GM21381 (cell line): Measurements from ENCODE around the gene ATP2B3.
A peak's percentile ranks its signal among the peaks of the same experiment; 100 is the strongest.

Experiments
- ATAC-seq: cut with Tn5 transposase; IDR thresholded peaks from one replicate; pipeline ENCODE4 v1.9.1; 2021; ENCODE audit warnings: mild to moderate bottlenecking, moderate library complexity; ENCODE audit not compliant: unreplicated experiment

ATP2B3 gene

GRCh38 chrX:153609917-153610835 is 92.7 kb downstream of the ATP2B3 start:
- ATAC-seq = peak; percentile 58

DNA sequence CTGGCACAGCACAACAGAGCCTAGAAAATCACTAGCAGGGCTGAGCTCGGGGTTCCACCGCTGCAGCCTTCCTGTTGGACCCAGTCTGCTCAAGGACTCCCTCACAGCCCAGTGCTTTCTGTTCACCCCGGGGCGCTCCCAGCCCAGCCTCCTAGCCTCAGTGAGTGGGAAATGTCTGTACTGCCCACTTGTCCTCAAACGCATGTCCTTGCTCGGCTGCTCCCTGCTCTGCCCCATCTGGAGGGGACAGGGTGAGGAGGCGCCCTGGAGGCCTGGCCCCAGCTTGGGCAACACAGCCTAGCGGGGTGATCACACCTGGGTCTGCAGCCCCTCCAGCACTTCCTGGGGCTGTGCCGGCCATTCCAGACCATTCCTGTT is 93.4 kb downstream of the ATP2B3 start:
- no peak for ATAC-seq

DNA sequence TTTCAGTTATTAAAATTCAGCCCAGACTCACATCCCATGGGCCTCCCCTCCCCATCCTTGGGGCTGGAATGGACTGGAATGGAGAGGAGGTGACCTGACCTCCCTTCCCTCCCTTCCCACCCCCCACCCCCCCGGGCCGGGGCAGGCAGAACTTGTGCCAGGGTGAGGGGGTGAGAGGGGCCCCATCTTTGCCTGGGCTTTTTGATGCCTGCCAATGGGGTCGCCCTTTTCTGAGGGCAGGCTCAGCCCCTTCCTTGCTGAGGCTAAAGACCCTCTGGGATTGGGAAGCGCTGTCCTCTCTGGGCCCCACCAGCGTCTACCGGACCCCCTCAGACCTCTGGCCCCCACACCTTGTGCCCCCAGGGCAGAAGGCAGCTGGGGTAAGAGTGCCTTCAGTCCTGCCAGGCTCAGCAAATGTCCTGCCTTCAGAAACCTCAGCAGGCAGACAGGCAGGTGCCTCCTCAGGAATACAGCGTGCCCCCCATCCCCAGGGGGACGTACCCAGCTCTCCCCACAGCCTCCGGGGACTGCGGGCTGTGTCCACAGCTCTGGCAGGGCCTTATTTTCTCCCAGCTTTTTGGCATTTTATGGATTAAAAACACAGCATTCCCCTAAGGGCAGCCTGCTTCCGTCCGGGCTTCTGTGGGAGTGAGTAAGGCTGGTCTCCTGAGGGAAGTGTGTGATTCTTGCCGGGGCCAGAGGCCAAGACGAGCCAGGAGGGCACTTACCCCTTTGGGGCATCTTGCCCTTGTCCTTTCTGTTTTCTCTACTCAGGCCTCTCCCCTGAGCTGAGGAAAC is 94.1 kb downstream of the ATP2B3 start:
- ATAC-seq = no peak

DNA sequence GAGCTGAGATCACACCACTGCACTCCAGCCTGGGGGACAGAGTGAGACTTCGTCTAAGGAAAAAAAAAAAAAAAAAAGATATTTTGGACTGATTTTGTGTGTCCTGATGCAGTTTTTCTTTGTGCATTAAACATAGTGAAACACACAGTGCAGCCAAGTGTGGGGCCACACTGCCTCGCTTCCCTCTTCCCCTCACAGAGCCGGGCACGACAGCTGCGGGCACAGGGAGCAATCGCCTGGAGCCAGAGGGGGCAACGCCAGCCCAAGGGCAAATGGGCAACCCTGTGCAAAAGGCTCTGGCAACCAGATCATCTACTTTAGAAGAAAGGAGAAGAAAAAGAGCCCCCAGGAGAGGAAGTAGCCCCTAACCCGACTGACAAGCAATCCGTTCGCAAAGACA is 95.0 kb downstream of the ATP2B3 start:
- no peak for ATAC-seq

- ATAC-seq = no peak
Measured at GRCh38 chrX:153614818-153615217, 97.4 kb downstream of the ATP2B3 start.

DNA sequence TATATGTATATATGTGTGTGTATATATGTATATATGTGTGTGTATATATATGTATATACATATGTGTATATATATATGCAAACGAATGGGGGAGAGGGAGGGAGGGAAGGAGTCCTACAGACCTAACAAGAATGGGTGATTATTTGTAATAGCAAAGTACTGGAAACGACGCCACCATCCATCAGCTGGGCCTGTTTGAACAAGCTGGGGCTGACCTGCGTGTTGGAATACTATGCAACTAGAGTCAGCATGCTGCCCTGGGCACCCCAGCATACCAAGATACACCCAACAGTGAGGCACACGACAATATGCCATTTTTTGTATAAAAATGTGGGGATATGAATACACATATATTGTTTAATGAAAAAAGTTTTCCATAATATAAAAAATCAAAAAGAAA is 103.1 kb downstream of the ATP2B3 start:
- ATAC-seq = no peak

- ATAC-seq = no peak
Measured at GRCh38 chrX:153621949-153622598, 104.6 kb downstream of the ATP2B3 start.

DNA sequence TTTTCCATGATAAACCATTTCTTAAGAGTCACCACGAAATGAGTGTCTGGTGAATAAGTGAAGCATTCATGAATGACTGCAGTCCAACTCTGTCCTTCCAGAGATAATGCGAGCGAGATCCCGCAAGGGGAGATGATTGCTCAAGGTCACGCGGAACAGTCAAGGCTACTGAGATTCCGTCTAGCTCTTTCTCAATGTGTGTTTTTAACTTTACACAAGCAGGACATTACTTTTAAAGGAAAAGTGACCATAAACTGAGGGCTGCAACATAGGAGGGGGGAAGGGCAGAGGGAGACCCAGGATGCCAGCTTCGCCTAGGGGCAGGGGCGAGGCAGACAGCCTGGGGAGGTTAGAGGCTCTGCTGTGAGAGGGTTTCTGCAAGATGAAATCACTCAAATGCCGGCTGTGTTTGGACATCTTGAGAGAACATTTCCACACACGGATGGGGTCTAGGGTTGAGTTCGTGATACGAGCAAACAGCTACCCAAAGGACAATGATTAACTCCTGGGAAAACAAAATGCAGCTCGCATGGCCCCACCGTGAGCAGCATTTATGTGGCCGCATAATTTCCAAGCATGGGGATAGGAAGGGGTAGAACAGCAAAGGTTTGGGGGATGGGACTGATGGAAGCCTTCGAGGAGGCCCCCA is 105.3 kb downstream of the ATP2B3 start:
- ATAC-seq = no peak

GRCh38 chrX:153623310-153624029 is 106.0 kb downstream of the ATP2B3 start:
- no peak for ATAC-seq

DNA sequence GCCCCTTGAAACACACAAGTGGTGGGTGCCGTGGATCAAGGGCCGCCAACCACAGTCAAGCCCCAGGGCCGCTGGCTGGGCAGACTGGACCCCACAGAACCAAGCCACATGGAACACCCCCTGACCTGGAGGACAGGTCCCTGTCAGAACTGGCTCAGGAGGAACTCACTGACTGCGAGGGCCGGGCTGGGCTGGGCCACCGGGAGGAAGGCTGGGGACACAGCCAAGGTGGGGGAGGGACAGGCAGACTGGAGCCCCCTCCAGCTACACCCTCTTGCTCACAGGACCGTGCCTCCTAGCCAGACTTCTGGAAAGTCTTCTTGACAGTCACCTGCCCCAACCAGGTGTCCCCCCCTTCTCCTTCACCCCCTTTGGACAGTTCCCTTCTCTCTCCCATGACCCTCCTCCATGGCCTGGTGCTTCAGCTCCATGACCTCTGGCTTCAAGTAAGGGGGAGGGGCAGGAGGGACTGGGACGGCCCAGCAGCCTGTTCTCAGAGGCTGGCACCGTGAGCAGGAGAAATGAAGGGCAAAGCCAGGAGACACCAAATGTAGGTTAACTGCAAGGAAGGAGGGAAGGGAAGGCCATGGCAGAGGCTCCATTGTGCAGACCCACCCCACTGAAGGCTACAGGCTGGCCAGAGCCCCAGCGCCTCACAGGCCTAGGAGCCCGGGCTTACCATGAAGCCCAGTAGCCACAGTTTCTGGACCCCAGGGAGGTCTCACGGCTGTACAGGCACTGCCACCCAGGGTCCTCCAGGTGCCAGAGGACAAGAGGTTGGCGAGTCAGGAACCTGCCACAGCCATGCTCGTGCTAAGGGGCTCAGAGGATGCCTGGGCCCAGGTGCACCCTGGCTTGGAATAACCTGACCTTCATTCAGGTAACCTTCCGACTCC is 107.0 kb downstream of the ATP2B3 start:
- ATAC-seq = no peak

- ATAC-seq = no peak
Measured at GRCh38 chrX:153625271-153626024, 108.0 kb downstream of the ATP2B3 start.

DNA sequence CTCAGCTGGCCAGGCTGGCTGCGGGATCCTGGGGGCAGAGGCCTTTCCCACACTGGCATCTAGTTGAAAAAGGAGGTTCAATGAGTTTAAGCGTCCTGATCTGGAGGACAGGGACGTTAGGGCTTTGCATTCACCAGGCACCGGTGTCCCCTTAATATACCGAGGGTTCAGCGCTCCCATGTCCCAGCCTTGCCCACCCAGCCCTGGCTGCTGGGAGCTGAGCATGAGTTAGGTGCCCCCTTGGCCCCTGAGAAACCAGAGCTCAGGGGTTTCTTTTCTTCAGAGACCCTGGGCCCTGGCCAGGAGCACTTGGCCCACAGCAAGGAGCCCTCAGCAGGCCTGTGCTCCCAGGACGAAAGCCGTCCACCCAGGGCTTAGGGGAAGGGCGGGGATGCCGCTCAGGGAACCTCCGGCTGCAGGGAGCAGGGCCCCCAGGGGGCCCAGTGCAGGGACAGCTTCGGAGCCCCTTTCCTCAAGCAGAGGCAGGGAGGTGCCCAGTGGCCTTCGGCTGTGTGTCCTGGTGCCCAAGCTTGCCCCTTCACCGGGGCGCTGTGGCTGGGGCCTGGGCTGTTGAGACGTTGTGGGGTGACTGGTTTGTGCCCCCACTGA is 108.7 kb downstream of the ATP2B3 start:
- no peak for ATAC-seq

DNA sequence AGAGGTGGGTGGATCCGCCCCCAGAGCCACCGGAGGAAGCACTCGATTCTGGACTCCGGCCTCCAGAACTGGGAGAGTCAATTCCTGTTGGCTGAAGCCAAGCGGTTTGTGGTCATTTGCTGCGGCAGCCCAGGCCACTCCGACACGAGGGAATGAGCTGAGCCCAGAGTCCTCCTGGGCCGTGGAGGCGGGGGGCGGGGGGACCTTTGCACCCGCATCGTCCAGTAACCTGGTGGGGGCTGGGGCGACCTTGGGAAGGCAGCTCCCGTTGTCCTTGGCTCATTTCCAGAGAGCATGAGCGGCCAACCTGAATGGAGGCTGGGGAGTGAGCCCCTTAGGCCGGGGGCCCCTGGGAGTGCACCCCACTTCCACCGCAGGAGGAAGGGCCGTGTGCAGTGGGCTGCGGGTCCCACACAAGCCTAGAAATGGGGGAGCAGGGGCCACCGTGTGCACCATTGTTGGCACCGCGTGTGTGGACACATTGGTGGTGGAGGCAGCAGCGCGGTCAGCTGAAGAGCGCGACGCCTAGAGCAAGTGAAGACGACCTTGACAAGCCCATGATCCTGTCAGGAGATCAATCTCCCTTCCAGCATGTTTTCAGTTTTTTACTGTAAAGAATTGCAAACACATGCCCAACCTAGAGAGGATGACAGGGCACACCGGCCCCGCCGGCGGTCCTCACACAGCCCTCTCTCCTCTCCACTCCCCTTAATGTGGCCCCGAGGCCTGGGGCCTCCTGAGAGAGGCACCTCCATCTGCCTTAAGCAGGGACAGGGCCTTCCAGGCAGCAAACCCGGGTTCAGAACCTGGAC is 109.6 kb downstream of the ATP2B3 start:
- no peak for ATAC-seq

DNA sequence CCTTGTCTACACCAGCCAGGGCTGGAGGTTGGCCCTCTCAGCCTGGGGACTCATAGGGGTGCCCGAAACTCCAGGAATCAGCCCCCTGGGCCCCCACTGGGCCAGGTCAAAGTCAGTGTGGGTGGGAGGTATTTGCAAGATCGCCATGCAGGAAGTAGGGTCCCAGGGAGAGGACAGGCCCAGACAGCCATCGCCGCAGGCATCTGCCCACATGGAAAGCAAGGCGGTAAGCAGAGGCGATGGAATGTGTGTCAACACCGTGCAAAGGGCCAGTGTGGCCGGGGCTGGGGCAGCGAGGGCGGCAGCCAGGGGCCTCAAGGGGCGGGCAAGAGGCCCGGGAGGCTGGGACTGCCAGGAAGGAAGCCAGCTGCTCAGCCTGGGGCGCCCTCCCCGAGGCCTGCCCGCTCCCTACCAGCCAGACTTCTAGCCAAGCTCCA is 110.3 kb downstream of the ATP2B3 start:
- ATAC-seq = no peak

GRCh38 chrX:153628129-153628528 is 110.7 kb downstream of the ATP2B3 start:
- ATAC-seq = no peak

- no peak for ATAC-seq
Measured at GRCh38 chrX:153628665-153629064, 111.2 kb downstream of the ATP2B3 start.

- ATAC-seq = no peak
Measured at GRCh38 chrX:153631346-153631745, 113.9 kb downstream of the ATP2B3 start.
